Measurements from ENCODE around the gene C12orf75. TPM values are rescaled to one million over a fixed set of nuclear protein-coding genes. Genes with fewer than 3 reads are reported as not detected.

C12orf75 gene
- total and polyA plus RNA-seq, 2 donors (not counting 1 experiment from before 2014, with no cell fraction given), result 133 to 298 TPM

GRCh38 chr12:105378911-105379310 is 48.4 kb downstream of the C12orf75 start:
- no peak overlapping the region for H3K4me2 ChIP-seq (ENCODE audit: extremely low read depth, insufficient read depth, low read length)
- no peak overlapping the region for H2AFZ ChIP-seq (ENCODE audit: low read length)
- no peak overlapping the region for H3K9ac ChIP-seq (ENCODE audit: insufficient read depth, low read length)
- peaks cover 3% of the 10 kb centered on the region for H3K36me3 ChIP-seq (ENCODE audit: control insufficient read depth, insufficient read depth, low read length)
- peak in 1 of 2 donors; percentile 14 for DNase-seq (ENCODE audit: low read depth in 2 of 2)
- TF ChIP-seq CTCF (conservative IDR thresholded peaks at IDR 0.05 in 1 of 2, IDR thresholded peaks at IDR 0.05 in 1 of 2; ENCODE audit: low read depth in 1 of 2, low read length in 2 of 2), result peak; percentile 8 to 39
- TF ChIP-seq EZH2 (IDR thresholded peaks at IDR 0.05; ENCODE audit: low read length, missing control alignments), result no peak
- H3K4me1 ChIP-seq (ENCODE audit: control insufficient read depth, extremely low read depth, insufficient read depth, low read length), result peaks cover 4% of the 10 kb centered on the region
- no peak overlapping the region for H3K4me3 ChIP-seq (replicated peaks in 1 of 4; ENCODE audit: control extremely low read depth in 1 of 4, insufficient read depth in 1 of 4, low read depth in 3 of 4, low read length in 4 of 4)
- no peaks in the 10 kb centered on the region for H4K20me1 ChIP-seq (ENCODE audit: control insufficient read depth, extremely low read depth, insufficient read depth, low read length)
- H3K27me3 ChIP-seq (ENCODE audit: control insufficient read depth, insufficient read depth, low read length), result no peaks in the 10 kb centered on the region
- no peak overlapping the region for H3K27ac ChIP-seq (ENCODE audit: insufficient read depth, low read length)
- H3K79me2 ChIP-seq (ENCODE audit: control insufficient read depth, insufficient read depth, low read length), result no peaks in the 10 kb centered on the region
- no peaks in the 10 kb centered on the region for H3K9me3 ChIP-seq (ENCODE audit: control insufficient read depth, insufficient read depth, low read depth, low read length)

DNA sequence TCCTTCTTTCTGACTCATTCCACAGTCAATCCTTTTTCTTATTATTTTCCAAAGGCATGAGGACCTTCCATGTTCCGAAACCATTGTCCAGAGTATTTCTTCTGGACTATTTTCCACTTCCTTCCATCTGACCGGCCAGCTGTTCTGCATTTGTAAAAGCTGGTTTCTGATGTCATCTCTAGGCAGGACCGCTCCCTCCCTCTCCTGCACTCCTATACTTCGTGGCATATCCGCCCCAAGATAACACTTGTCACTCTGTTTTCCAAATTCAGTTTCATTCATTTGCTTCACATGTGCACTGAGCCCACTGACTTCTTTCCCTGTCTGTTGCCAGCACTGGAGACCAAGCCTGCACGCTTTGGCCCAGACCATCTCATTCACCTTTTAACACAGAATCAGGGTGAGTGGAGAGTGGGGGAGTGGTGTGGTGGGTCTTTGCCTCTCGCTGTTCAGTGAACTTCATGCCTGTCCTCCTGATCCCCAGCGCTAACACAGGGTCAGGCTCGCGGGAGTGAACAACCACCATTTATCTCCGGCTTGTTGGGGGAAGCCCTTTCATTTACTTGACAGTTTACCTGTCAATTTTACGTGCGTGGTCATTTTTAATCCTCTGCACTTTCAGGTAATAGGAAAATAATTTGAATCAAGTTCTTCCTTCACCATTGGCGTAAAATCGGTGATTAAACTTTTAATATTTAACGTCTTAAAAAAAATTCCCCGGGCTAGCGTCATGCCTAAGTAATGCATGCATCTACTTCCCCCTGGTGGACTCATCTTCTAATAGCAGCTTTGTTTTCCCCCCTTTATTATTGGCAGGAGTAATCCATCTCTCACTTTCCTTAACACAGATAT is 52.5 kb downstream of the C12orf75 start:
- DNase-seq (ENCODE audit: low read depth in 2 of 2), result peak; percentile 72 to 80
- H3K27ac ChIP-seq (ENCODE audit: insufficient read depth, low read length), result peak overlapping the region; percentile 83
- no peak for TF ChIP-seq EZH2 (IDR thresholded peaks at IDR 0.05; ENCODE audit: low read length, missing control alignments)
- TF ChIP-seq CTCF (conservative IDR thresholded peaks at IDR 0.05 in 1 of 2, IDR thresholded peaks at IDR 0.05 in 1 of 2; ENCODE audit: low read depth in 1 of 2, low read length in 2 of 2), result peak; percentile 79 to 80
- peak overlapping the region; percentile 77 for H2AFZ ChIP-seq (ENCODE audit: low read length)
- H3K9ac ChIP-seq (ENCODE audit: insufficient read depth, low read length), result peak overlapping the region; percentile 34
- H3K27me3 ChIP-seq (ENCODE audit: control insufficient read depth, insufficient read depth, low read length), result no peaks in the 10 kb centered on the region
- peak overlapping the region; percentile 31 to 68 (median 45) for H3K4me3 ChIP-seq (replicated peaks in 1 of 4; ENCODE audit: control extremely low read depth in 1 of 4, insufficient read depth in 1 of 4, low read depth in 3 of 4, low read length in 4 of 4)
- peaks cover 4% of the 10 kb centered on the region for H3K4me1 ChIP-seq (ENCODE audit: control insufficient read depth, extremely low read depth, insufficient read depth, low read length)
- H3K4me2 ChIP-seq (ENCODE audit: extremely low read depth, insufficient read depth, low read length), result peak overlapping the region; percentile 92
- H4K20me1 ChIP-seq (ENCODE audit: control insufficient read depth, extremely low read depth, insufficient read depth, low read length), result no peaks in the 10 kb centered on the region
- no peaks in the 10 kb centered on the region for H3K79me2 ChIP-seq (ENCODE audit: control insufficient read depth, insufficient read depth, low read length)
- no peaks in the 10 kb centered on the region for H3K36me3 ChIP-seq (ENCODE audit: control insufficient read depth, insufficient read depth, low read length)
- no peaks in the 10 kb centered on the region for H3K9me3 ChIP-seq (ENCODE audit: control insufficient read depth, insufficient read depth, low read depth, low read length)

GRCh38 chr12:105384220-105384619 is 53.7 kb downstream of the C12orf75 start:
- TF ChIP-seq CTCF (conservative IDR thresholded peaks at IDR 0.05 in 1 of 2, IDR thresholded peaks at IDR 0.05 in 1 of 2; ENCODE audit: low read depth in 1 of 2, low read length in 2 of 2) (no peak), EZH2 (IDR thresholded peaks at IDR 0.05; ENCODE audit: low read length, missing control alignments) (no peak)
- Histone ChIP-seq H4K20me1 (ENCODE audit: control insufficient read depth, extremely low read depth, insufficient read depth, low read length) (no peaks in the 10 kb centered on the region), H3K27me3 (ENCODE audit: control insufficient read depth, insufficient read depth, low read length) (no peaks in the 10 kb centered on the region), H3K9me3 (ENCODE audit: control insufficient read depth, insufficient read depth, low read depth, low read length) (no peaks in the 10 kb centered on the region), H2AFZ (ENCODE audit: low read length) (no peak overlapping the region), H3K9ac (ENCODE audit: insufficient read depth, low read length) (no peak overlapping the region), H3K4me2 (ENCODE audit: extremely low read depth, insufficient read depth, low read length) (no peak overlapping the region), H3K4me1 (ENCODE audit: control insufficient read depth, extremely low read depth, insufficient read depth, low read length) (peaks cover 4% of the 10 kb centered on the region), H3K27ac (ENCODE audit: insufficient read depth, low read length) (no peak overlapping the region), H3K36me3 (ENCODE audit: control insufficient read depth, insufficient read depth, low read length) (no peaks in the 10 kb centered on the region), H3K79me2 (ENCODE audit: control insufficient read depth, insufficient read depth, low read length) (no peaks in the 10 kb centered on the region), H3K4me3 (replicated peaks in 1 of 4; ENCODE audit: control extremely low read depth in 1 of 4, insufficient read depth in 1 of 4, low read depth in 3 of 4, low read length in 4 of 4) (no peak overlapping the region)
- no peak for DNase-seq (ENCODE audit: low read depth in 2 of 2)
